HL-60 (cell line): ENCODE data around the gene TMEM131L.
"Not testable (repeated sequence)": the region's sequence is repeated elsewhere in the genome, so short reads cannot be mapped to it uniquely, and the experiment has no call there.

Experiments
- DNase-seq, 2 experiments: peaks; one replicate each; pipeline ENCODE4 v3.0.0-alpha.2; 2010 to 2020; ENCODE audit warnings: low read depth in 1 of 2, low spot score in 1 of 2
- H3K27ac ChIP-seq: fragments of 250-450 bp; sonication (Bioruptor Pico); replicated peaks from 2 replicates; pipeline ENCODE4 v1.5.1; 2020; ENCODE audit warnings: mild to moderate bottlenecking, moderate library complexity
- H3K27me3 ChIP-seq: fragments of 250-450 bp; sonication (Bioruptor Pico); 2 replicates; pipeline ENCODE4 v1.5.1; 2021; ENCODE audit warnings: mild to moderate bottlenecking, moderate library complexity; ENCODE audit not compliant: insufficient read depth, poor library complexity, severe bottlenecking
- H3K4me3 ChIP-seq: replicated peaks from 2 replicates; pipeline ENCODE4 v1.5.1; 2011; ENCODE audit warnings: mild to moderate bottlenecking, control low read depth, low read length; ENCODE audit not compliant: insufficient read depth
- CTCF ChIP-seq: IDR thresholded peaks from one replicate; pipeline ENCODE4 v1.5.1; 2011; ENCODE audit warnings: low read length, control low read depth, inconsistent platforms; ENCODE audit not compliant: insufficient read depth
- GABPA ChIP-seq: IDR thresholded peaks from 2 replicates; pipeline ENCODE4 v1.6.1; 2012; ENCODE audit warnings: low read depth
- POLR2AphosphoS5 ChIP-seq: IDR thresholded peaks from 2 replicates; pipeline ENCODE4 v1.6.1; 2012; ENCODE audit warnings: low read depth
- REST ChIP-seq: IDR thresholded peaks from 2 replicates; pipeline ENCODE4 v1.6.1; 2012; ENCODE audit warnings: low read depth; ENCODE audit not compliant: insufficient replicate concordance
- SPI1 ChIP-seq: IDR thresholded peaks from 2 replicates; pipeline ENCODE4 v1.6.1; 2012; ENCODE audit warnings: low read depth, mild to moderate bottlenecking, borderline replicate concordance

TMEM131L gene

GRCh38 chr4:153661908-153662307, 195.7 kb downstream of the TMEM131L start:
- DNase-seq, result no peak
- Histone ChIP-seq H3K27ac (peak overlapping the region; percentile 68), H3K27me3 (no peaks in the 10 kb centered on the region), H3K4me3 (no peak overlapping the region)
- TF ChIP-seq CTCF (no peak), GABPA (no peak), SPI1 (no peak), REST (no peak), POLR2AphosphoS5 (no peak)

- no peak overlapping the region for H3K27ac ChIP-seq
- no peak for DNase-seq
- no peak for TF ChIP-seq POLR2AphosphoS5
- no peak for TF ChIP-seq GABPA
- no peak for TF ChIP-seq REST
- no peak for TF ChIP-seq SPI1
- no peak for TF ChIP-seq CTCF
- H3K27me3 ChIP-seq, result no peaks in the 10 kb centered on the region
- H3K4me3 ChIP-seq, result no peak overlapping the region
Measured at GRCh38 chr4:153663667-153664066, 197.5 kb downstream of the TMEM131L start.

GRCh38 chr4:153666505-153666904, 200.3 kb downstream of the TMEM131L start:
- H3K27ac ChIP-seq, H3K4me3 ChIP-seq, DNase-seq, H3K27me3 ChIP-seq: not testable (repeated sequence)

GRCh38 chr4:153668647-153669046, 202.5 kb downstream of the TMEM131L start:
- Histone ChIP-seq H3K27ac (no peak overlapping the region), H3K27me3 (no peaks in the 10 kb centered on the region), H3K4me3 (no peak overlapping the region)
- no peak for DNase-seq
- TF ChIP-seq POLR2AphosphoS5 (no peak), REST (no peak), GABPA (no peak), SPI1 (no peak), CTCF (no peak)
